Right lobe of liver (tissue), 4 donors: ENCODE measurements around the gene CACNA1D.

Source experiments
- CTCF ChIP-seq, 4 donors: fragments of 200-600 bp in 3 of 4; fragments of 450-650 bp in 1 of 4; IDR thresholded peaks; one replicate each; pipeline versions ENCODE4 v1.5.1 to v1.8.0; 2016 to 2022; ENCODE audit warnings: antibody characterized with exemption in 4 of 4, mild to moderate bottlenecking in 2 of 4
- POLR2A ChIP-seq: fragments of 450-650 bp; IDR thresholded peaks from one replicate; pipeline ENCODE4 v1.6.1; 2017; ENCODE audit warnings: antibody characterized with exemption, mild to moderate bottlenecking
- donor health status: DM: no; HTN: no; CAD: no.
- donor health status: DM: no; HTN: no; CAD: no.
- donor health status: DM: no; HTN: yes; CAD: no.

- no peak for TF ChIP-seq CTCF (IDR thresholded peaks at IDR 0.05)
- TF ChIP-seq POLR2A, result no peak
Observed at GRCh38 chr3:53626876-53627275, 132.5 kb downstream of the CACNA1D start.
